Tibial artery (tissue), 4 donors: ENCODE data around the gene PPFIBP2.

ENCODE experiments used
- DNase-seq, 2 donors: peaks; one replicate each; pipeline ENCODE4 v3.0.0-alpha.2; 2019
- H3K27ac ChIP-seq, 2 donors: fragments of 200-600 bp; sonication (generic) in 1 of 2; 1 replicate in 1 of 2; 2 replicates in 1 of 2; pipeline ENCODE4 v1.5.1; 2018 to 2019; ENCODE audit warnings: mild to moderate bottlenecking in 1 of 2
- H3K27me3 ChIP-seq, 2 donors: fragments of 200-600 bp; sonication (generic) in 1 of 2; one replicate each; pipeline versions ENCODE4 v1.5.1 to v1.6.0; 2016 to 2019
- H3K36me3 ChIP-seq, 3 donors: fragments of 200-600 bp; sonication (generic) in 2 of 3; one replicate each; pipeline ENCODE4 v1.5.1; 2016 to 2019; ENCODE audit warnings: mild to moderate bottlenecking in 2 of 3
- H3K4me1 ChIP-seq, 4 donors: fragments of 200-600 bp; sonication (generic) in 2 of 4; 1 replicate in 3 of 4; 2 replicates in 1 of 4; pipeline ENCODE4 v1.5.1; 2016 to 2019
- H3K4me3 ChIP-seq, 2 donors: fragments of 200-600 bp; sonication (generic) in 1 of 2; 1 replicate in 1 of 2; 2 replicates in 1 of 2; pipeline ENCODE4 v1.5.1; 2018 to 2019; ENCODE audit warnings: mild to moderate bottlenecking in 2 of 2
- H3K9me3 ChIP-seq, 3 donors: fragments of 200-600 bp; sonication (generic) in 1 of 3; one replicate each; pipeline ENCODE4 v1.5.1; 2016 to 2019
- CTCF ChIP-seq, 2 experiments: fragments of 200-600 bp in 1 of 2; fragments of 450-650 bp in 1 of 2; IDR thresholded peaks; one replicate each; pipeline ENCODE4 v1.5.1; 2017 to 2019; ENCODE audit warnings: antibody characterized with exemption in 2 of 2, mild to moderate bottlenecking in 1 of 2, moderate library complexity in 1 of 2
- intact Hi-C: fragments of 100-400 bp; cut with DNase I; formaldehyde crosslinking; loops from one replicate; pipeline ENCODE4 v1.15.0; 2023; ENCODE audit warnings: low total_unique reads

The PPFIBP2 gene

GRCh38 chr11:7547687-7548086 lies 33.9 kb downstream of the PPFIBP2 start:
- Histone ChIP-seq H3K36me3 (no peaks in the 10 kb centered on the region), H3K9me3 (no peaks in the 10 kb centered on the region), H3K4me3 (no peak overlapping the region), H3K4me1 (no peaks in the 10 kb centered on the region), H3K27me3 (no peaks in the 10 kb centered on the region), H3K27ac (no peak overlapping the region)
- DNase-seq, result no peak
- TF ChIP-seq CTCF (IDR thresholded peaks at IDR 0.05), result no peak
- intact Hi-C loops, result no loop called here

DNA sequence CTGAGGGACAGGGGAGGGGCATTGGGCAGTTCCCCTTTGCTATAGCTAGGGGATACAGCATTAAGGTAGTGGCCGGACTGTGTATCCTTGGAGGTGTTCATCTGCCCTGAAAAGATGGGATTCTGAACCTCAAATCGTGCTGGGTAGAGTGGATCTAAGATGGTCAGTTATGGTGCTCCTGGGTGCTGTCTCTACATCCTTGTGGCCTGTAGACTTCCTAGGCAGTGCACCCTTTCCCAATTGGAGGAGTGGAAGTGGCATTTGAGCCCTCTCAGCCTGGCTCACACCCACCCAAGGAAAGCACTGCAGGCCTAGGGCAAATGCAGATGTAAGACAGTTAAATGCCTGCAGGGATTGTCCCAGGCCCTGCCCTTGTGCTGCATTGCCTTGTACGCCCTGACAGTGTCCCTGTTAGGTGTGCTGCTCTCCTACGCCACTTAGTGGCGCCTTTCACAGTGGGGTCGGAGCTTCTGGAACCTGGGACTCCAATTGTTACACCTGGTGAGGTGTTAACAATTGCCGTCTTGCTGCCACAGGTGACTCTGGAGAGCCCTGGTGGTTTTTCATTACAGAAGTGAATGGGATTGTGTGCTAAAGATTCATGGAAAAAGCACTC lies 35.0 kb downstream of the PPFIBP2 start:
- DNase-seq, result no peak
- no peaks in the 10 kb centered on the region for H3K36me3 ChIP-seq

DNA sequence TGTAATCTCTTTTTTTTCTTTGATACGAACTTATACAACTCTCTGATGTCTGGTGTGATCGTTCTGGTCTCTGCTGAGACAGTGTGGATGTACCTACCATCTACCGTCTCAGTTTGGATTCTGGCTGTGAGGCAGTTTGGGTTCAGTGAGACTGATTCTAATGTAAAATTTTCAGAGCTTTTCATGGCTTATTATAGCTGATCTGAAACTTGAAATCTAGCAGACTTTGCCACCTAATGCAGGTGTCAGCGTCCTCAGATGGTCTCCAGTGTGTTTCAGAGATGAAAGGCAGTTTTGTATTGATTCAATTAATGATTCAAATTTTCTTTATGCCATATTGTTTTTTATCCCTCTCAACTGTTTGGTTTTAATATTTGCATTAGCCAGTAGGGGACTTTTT lies 35.9 kb downstream of the PPFIBP2 start:
- no peak for DNase-seq
- intact Hi-C loops, result no loop called here
- no peaks in the 10 kb centered on the region for H3K27me3 ChIP-seq

More for the DNA sequence above, 35.0 kb downstream of the PPFIBP2 start:
- Histone ChIP-seq H3K27ac (no peak overlapping the region), H3K27me3 (no peaks in the 10 kb centered on the region), H3K9me3 (no peaks in the 10 kb centered on the region), H3K4me1 (no peaks in the 10 kb centered on the region), H3K4me3 (no peak overlapping the region)
- no peak for TF ChIP-seq CTCF (IDR thresholded peaks at IDR 0.05)
- intact Hi-C loops, result no loop called here

DNA sequence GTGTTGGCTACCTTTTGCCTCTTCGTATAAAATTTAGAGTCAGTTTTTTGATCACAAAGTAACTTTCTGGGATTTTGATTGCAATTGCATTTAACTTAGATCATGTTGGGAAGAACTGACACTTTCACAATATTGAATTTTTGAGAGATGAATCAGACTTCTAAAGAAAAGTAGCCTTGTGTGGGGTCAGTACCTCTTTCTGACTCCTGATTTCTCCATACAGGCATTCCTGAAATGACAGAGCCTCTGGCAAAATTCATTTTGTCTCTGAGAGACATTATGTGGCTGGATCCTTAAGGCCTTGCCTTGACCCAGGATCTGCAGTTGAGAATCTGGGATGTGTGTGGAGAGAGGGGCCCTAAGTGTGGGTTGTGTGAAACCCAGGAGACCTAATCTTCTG lies 37.8 kb downstream of the PPFIBP2 start:
- Histone ChIP-seq H3K9me3 (no peaks in the 10 kb centered on the region), H3K4me3 (no peak overlapping the region), H3K27ac (no peak overlapping the region), H3K36me3 (no peaks in the 10 kb centered on the region), H3K27me3 (no peaks in the 10 kb centered on the region), H3K4me1 (no peaks in the 10 kb centered on the region)
- no peak for DNase-seq
- intact Hi-C loops, result no loop called here
- TF ChIP-seq CTCF (IDR thresholded peaks at IDR 0.05), result no peak

More for the DNA sequence above, 35.9 kb downstream of the PPFIBP2 start:
- Histone ChIP-seq H3K27ac (no peak overlapping the region), H3K9me3 (no peaks in the 10 kb centered on the region), H3K4me3 (no peak overlapping the region), H3K4me1 (no peaks in the 10 kb centered on the region), H3K36me3 (no peaks in the 10 kb centered on the region)
- TF ChIP-seq CTCF (IDR thresholded peaks at IDR 0.05), result no peak

GRCh38 chr11:7552666-7553065 lies 38.9 kb downstream of the PPFIBP2 start:
- Histone ChIP-seq H3K36me3 (no peaks in the 10 kb centered on the region), H3K4me1 (no peaks in the 10 kb centered on the region), H3K27ac (no peak overlapping the region), H3K27me3 (no peaks in the 10 kb centered on the region), H3K9me3 (no peaks in the 10 kb centered on the region), H3K4me3 (no peak overlapping the region)
- TF ChIP-seq CTCF (IDR thresholded peaks at IDR 0.05), result no peak
- no peak for DNase-seq
- intact Hi-C loops, result no loop called here
